ENCODE data around the gene ENTREP1.

The ENTREP1 gene

GRCh38 chr9:69344459-69344858 is 19.4 kb downstream of the ENTREP1 start:
- TF ChIP-seq, protein P1, sequence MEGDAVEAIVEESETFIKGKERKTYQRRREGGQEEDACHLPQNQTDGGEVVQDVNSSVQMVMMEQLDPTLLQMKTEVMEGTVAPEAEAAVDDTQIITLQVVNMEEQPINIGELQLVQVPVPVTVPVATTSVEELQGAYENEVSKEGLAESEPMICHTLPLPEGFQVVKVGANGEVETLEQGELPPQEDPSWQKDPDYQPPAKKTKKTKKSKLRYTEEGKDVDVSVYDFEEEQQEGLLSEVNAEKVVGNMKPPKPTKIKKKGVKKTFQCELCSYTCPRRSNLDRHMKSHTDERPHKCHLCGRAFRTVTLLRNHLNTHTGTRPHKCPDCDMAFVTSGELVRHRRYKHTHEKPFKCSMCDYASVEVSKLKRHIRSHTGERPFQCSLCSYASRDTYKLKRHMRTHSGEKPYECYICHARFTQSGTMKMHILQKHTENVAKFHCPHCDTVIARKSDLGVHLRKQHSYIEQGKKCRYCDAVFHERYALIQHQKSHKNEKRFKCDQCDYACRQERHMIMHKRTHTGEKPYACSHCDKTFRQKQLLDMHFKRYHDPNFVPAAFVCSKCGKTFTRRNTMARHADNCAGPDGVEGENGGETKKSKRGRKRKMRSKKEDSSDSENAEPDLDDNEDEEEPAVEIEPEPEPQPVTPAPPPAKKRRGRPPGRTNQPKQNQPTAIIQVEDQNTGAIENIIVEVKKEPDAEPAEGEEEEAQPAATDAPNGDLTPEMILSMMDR (IDR thresholded peaks at IDR 0.05; ENCODE audit: low read depth, low read length, missing control alignments) = no peak
- no peak overlapping the region for H3K4me3 ChIP-seq (replicated peaks; ENCODE audit: low read depth, low read length)
- no peak for DNase-seq (ENCODE audit: extremely low read depth, low read depth)

DNA sequence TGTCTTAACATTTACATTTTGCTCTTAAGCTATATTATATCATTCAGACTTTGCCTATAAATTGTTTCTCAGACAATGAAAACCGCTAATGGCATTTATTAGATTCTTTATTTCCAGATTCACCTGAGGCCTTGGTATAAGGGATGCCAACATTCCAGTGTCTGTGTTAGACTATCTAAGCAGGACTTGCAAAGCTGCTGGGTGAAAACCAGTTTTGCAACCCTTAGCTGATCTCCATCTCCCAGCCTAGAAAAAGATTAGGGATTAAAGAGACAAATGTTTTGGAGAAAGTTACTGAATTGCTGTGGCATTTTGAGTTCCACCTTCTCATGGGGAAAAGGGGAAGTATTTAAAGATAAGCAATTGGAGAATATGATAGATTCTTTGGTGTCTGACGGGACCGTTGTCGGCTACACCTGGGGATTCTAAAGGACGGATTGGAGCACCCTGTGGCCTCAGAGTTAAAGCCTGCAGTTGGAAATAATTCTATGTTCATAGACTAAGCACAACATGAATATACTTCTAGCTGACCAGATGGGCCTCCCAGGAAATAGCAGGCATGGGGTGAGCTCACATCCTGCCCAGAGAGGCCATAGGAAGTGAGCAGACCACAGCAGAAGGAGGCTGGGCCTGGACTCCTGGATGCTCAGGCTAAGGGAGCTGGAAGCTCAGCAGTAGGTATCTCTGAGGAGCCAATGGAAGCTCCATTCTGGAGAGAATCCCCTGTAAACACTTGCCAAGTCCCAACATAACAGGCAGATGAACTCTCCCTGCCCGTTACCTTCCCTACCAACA is 21.8 kb downstream of the ENTREP1 start:
- TF ChIP-seq, protein P1 (IDR thresholded peaks at IDR 0.05; ENCODE audit: low read depth, low read length, missing control alignments) = no peak
- DNase-seq (ENCODE audit: extremely low read depth, low read depth) = peak; percentile 15

GRCh38 chr9:69347607-69348006 is 22.6 kb downstream of the ENTREP1 start:
- TF ChIP-seq, protein P1 (IDR thresholded peaks at IDR 0.05; ENCODE audit: low read depth, low read length, missing control alignments) = no peak
- DNase-seq (ENCODE audit: extremely low read depth, low read depth) = no peak
- H3K4me3 ChIP-seq (replicated peaks; ENCODE audit: low read depth, low read length) = no peak overlapping the region

More for the DNA sequence above, 21.8 kb downstream of the ENTREP1 start:
- no peak overlapping the region for H3K4me3 ChIP-seq (replicated peaks; ENCODE audit: low read depth, low read length)

- TF ChIP-seq, protein P1 (IDR thresholded peaks at IDR 0.05; ENCODE audit: low read depth, low read length, missing control alignments) = no peak
- no peak for DNase-seq (ENCODE audit: extremely low read depth, low read depth)
- H3K4me3 ChIP-seq (replicated peaks; ENCODE audit: low read depth, low read length) = no peak overlapping the region
Measured at GRCh38 chr9:69351227-69351626, 26.2 kb downstream of the ENTREP1 start.

- DNase-seq (ENCODE audit: extremely low read depth, low read depth) = no peak
- H3K4me3 ChIP-seq (replicated peaks; ENCODE audit: low read depth, low read length) = no peak overlapping the region
- TF ChIP-seq, protein P1 (IDR thresholded peaks at IDR 0.05; ENCODE audit: low read depth, low read length, missing control alignments) = no peak
Measured at GRCh38 chr9:69355232-69355631, 30.2 kb downstream of the ENTREP1 start.

GRCh38 chr9:69357030-69357775 is 32.2 kb downstream of the ENTREP1 start:
- DNase-seq (ENCODE audit: extremely low read depth, low read depth) = no peak
- H3K4me3 ChIP-seq (replicated peaks; ENCODE audit: low read depth, low read length) = no peak overlapping the region
- TF ChIP-seq, protein P1 (IDR thresholded peaks at IDR 0.05; ENCODE audit: low read depth, low read length, missing control alignments) = no peak
